ENCODE results near the gene SPIRE1. TPM values are rescaled to one million over a fixed set of nuclear protein-coding genes. Genes with fewer than 3 reads are reported as not detected.

SPIRE1 gene
- total RNA-seq, 1 donor from 2014 or later, result 15.7 TPM

- Histone ChIP-seq H3K36me3 (no peaks in the 10 kb centered on the region), H3K9me3 (no peaks in the 10 kb centered on the region), H3K4me1 (peaks cover 32% of the 10 kb centered on the region), H3K4me3 (no peak overlapping the region), H3K27ac (no peak overlapping the region), H3K27me3 (no peaks in the 10 kb centered on the region)
- no peak for DNase-seq (ENCODE audit: extremely low spot score in 2 of 2)
- intact Hi-C loops (cut with DNase I), result no loop called here
- TF ChIP-seq POLR2AphosphoS5 (IDR thresholded peaks at IDR 0.05; ENCODE audit: insufficient read depth in 1 of 2, low read depth in 1 of 2) (no peak), CTCF (IDR thresholded peaks at IDR 0.05) (no peak), POLR2A (IDR thresholded peaks at IDR 0.05) (no peak)
Measured at GRCh38 chr18:12604445-12605007, 53.4 kb downstream of the SPIRE1 start.

GRCh38 chr18:12599966-12600365 is 57.9 kb downstream of the SPIRE1 start:
- intact Hi-C loops (cut with DNase I), result no loop called here
- Histone ChIP-seq H3K9me3 (no peaks in the 10 kb centered on the region), H3K4me1 (peaks cover 10% of the 10 kb centered on the region), H3K4me3 (no peak overlapping the region), H3K27me3 (no peaks in the 10 kb centered on the region), H3K27ac (no peak overlapping the region), H3K36me3 (no peaks in the 10 kb centered on the region)
- TF ChIP-seq POLR2A (IDR thresholded peaks at IDR 0.05) (no peak), CTCF (IDR thresholded peaks at IDR 0.05) (no peak), POLR2AphosphoS5 (IDR thresholded peaks at IDR 0.05; ENCODE audit: insufficient read depth in 1 of 2, low read depth in 1 of 2) (no peak)
- no peak for DNase-seq (ENCODE audit: extremely low spot score in 2 of 2)

- H3K27me3 ChIP-seq, result no peaks in the 10 kb centered on the region
- intact Hi-C loops (cut with DNase I), result no loop called here
- H3K4me1 ChIP-seq, result peaks cover 10% of the 10 kb centered on the region
- no peaks in the 10 kb centered on the region for H3K9me3 ChIP-seq
- H3K4me3 ChIP-seq, result no peak overlapping the region
- peak in 1 of 2 donors; percentile 14 for TF ChIP-seq POLR2AphosphoS5 (IDR thresholded peaks at IDR 0.05; ENCODE audit: insufficient read depth in 1 of 2, low read depth in 1 of 2)
- TF ChIP-seq CTCF (IDR thresholded peaks at IDR 0.05), result no peak
- H3K36me3 ChIP-seq, result no peaks in the 10 kb centered on the region
- DNase-seq (ENCODE audit: extremely low spot score in 2 of 2), result no peak
- H3K27ac ChIP-seq, result no peak overlapping the region
Measured at GRCh38 chr18:12599543-12599942, 58.4 kb downstream of the SPIRE1 start.

GRCh38 chr18:12598181-12598930 is 59.6 kb downstream of the SPIRE1 start:
- H3K4me3 ChIP-seq, result no peak overlapping the region
- no peaks in the 10 kb centered on the region for H3K27me3 ChIP-seq
- H3K4me1 ChIP-seq, result peaks cover 10% of the 10 kb centered on the region
- TF ChIP-seq POLR2AphosphoS5 (IDR thresholded peaks at IDR 0.05; ENCODE audit: insufficient read depth in 1 of 2, low read depth in 1 of 2) (no peak), CTCF (IDR thresholded peaks at IDR 0.05) (no peak), POLR2A (IDR thresholded peaks at IDR 0.05) (no peak)
- H3K36me3 ChIP-seq, result no peaks in the 10 kb centered on the region
- intact Hi-C loops (cut with DNase I), result no loop called here
- no peaks in the 10 kb centered on the region for H3K9me3 ChIP-seq
- DNase-seq (ENCODE audit: extremely low spot score in 2 of 2), result no peak
- H3K27ac ChIP-seq, result no peak overlapping the region

- no peaks in the 10 kb centered on the region for H3K9me3 ChIP-seq
- intact Hi-C loops (cut with DNase I), result no loop called here
- peaks cover 10% of the 10 kb centered on the region for H3K4me1 ChIP-seq
- no peak overlapping the region for H3K27ac ChIP-seq
- no peak overlapping the region for H3K4me3 ChIP-seq
- TF ChIP-seq POLR2AphosphoS5 (IDR thresholded peaks at IDR 0.05; ENCODE audit: insufficient read depth in 1 of 2, low read depth in 1 of 2) (no peak), POLR2A (IDR thresholded peaks at IDR 0.05) (no peak), CTCF (IDR thresholded peaks at IDR 0.05) (no peak)
- no peaks in the 10 kb centered on the region for H3K27me3 ChIP-seq
- DNase-seq (ENCODE audit: extremely low spot score in 2 of 2), result no peak
- H3K36me3 ChIP-seq, result no peaks in the 10 kb centered on the region
Measured at GRCh38 chr18:12597760-12598159, 60.1 kb downstream of the SPIRE1 start.
